DND-41 (cell line): ENCODE measurements around the gene PLXNA4.

Source experiments
- CTCF ChIP-seq: IDR thresholded peaks from 2 replicates; pipeline ENCODE4 v1.5.1; 2012; ENCODE audit warnings: borderline replicate concordance, low read length, moderate library complexity, mild to moderate bottlenecking; ENCODE audit not compliant: poor library complexity, severe bottlenecking; ENCODE audit errors: extremely low read depth
- EZH2 ChIP-seq: IDR thresholded peaks from 3 replicates; pipeline ENCODE4 v1.6.1; 2012; ENCODE audit warnings: borderline replicate concordance, low read depth, mild to moderate bottlenecking, moderate library complexity, low read length, inconsistent platforms; ENCODE audit not compliant: severe bottlenecking

GRCh38 chr7:132457658-132458057 is 118.6 kb downstream of the PLXNA4 start:
- TF ChIP-seq CTCF (no peak), EZH2 (no peak)
